ENCODE results near the gene PAH. TPM values are rescaled to one million over a fixed set of nuclear protein-coding genes. Genes with fewer than 3 reads are reported as not detected.

Gene PAH
- total and polyA plus RNA-seq, 10 of the 15 experiments (the other 5 are each of a cell fraction or from before 2014, with no cell fraction given), result 0.20 to 4.8 (median 0.55) TPM; not detected in 1

GRCh38 chr12:102879144-102879763 lies 37.8 kb downstream of the PAH start:
- Histone ChIP-seq H3K79me2 (ENCODE audit: control insufficient read depth, insufficient read depth, low read length) (no peaks in the 10 kb centered on the region), H2AFZ (ENCODE audit: control insufficient read depth, low read depth, low read length) (peak overlapping the region; percentile 68), H4K20me1 (ENCODE audit: control insufficient read depth, insufficient read depth) (no peaks in the 10 kb centered on the region), H3K4me1 (ENCODE audit: control insufficient read depth, insufficient read depth, low read length) (no peaks in the 10 kb centered on the region; the same call in 1 of the 2 replicates), H3K9me3 (replicated peaks; ENCODE audit: control insufficient read depth, insufficient read depth, low read length) (no peaks in the 10 kb centered on the region), H3K4me2 (ENCODE audit: control insufficient read depth, insufficient read depth) (peak overlapping the region; percentile 30; the same call in 1 of the 2 replicates), H3K9ac (ENCODE audit: control insufficient read depth, insufficient read depth, low read length) (no peak overlapping the region), H3K27ac (ENCODE audit: control insufficient read depth, insufficient read depth) (no peak overlapping the region), H3K4me3 (no peak overlapping the region), H3K27me3 (replicated peaks in 1 of 2; ENCODE audit: control insufficient read depth in 2 of 2, insufficient read depth in 2 of 2, low read length in 1 of 2) (no peaks in the 10 kb centered on the region), H3K36me3 (ENCODE audit: control insufficient read depth in 2 of 2, insufficient read depth in 2 of 2, low read length in 1 of 2) (no peaks in the 10 kb centered on the region)
- intact Hi-C loops (cut with micrococcal nuclease; ENCODE audit: unreplicated experiment), result no loop called here
- ChIA-PET POLR2A (no interaction called here), RAD21 (ENCODE audit: unreplicated experiment) (interaction anchor here (0.7 to 1.6 kb wide), 17 partner anchors 14 to 941 kb away, joined by 3 to 8 read pairs (median 4); no protein-coding TSS in a partner anchor), SMC1A (ENCODE audit: uncharacterized antibody, unreplicated experiment) (interaction anchor here (0.7 to 2.3 kb wide), 21 partner anchors 9 to 940 kb away, joined by 3 to 19 read pairs (median 4); no protein-coding TSS in a partner anchor), CTCF (interaction anchor here (0.6 to 2.3 kb wide), 36 partner anchors 8 to 1465 kb away, joined by 3 to 21 read pairs (median 4); no protein-coding TSS in a partner anchor)
- DNase-seq (ENCODE audit: low read depth, low spot score), result peak; percentile 51
- 9% methylated on average over 9 of the region's 9 CpGs for whole genome bisulfite sequencing (ENCODE audit: insufficient coverage, insufficient replicate concordance, low lambda C conversion rate, missing lambda C conversion rate)
- in situ Hi-C loops (cut with MboI), result no loop called here
- peak; percentile 88 for ATAC-seq
- FAIRE-seq, result peak; percentile 95
- no TSS peak for BruUV-seq (replicated peaks)
- TF ChIP-seq NR2F1 (conservative IDR thresholded peaks at IDR 0.05), result peak; percentile 35; the same call in 1 of the 2 replicates
- TF ChIP-seq ZBTB11 (CRISPR knock-in tag; IDR thresholded peaks at IDR 0.05), result no peak
- no peak for TF ChIP-seq CHD1 (IDR thresholded peaks at IDR 0.05; ENCODE audit: low read depth, low read length)
- 0 out of 2 replicates have a peak, but pooled peaks have one; percentile 17 for TF ChIP-seq DPF2 (IDR thresholded peaks at IDR 0.05)
- TF ChIP-seq BCL11A (IDR thresholded peaks at IDR 0.05; ENCODE audit: low read depth, low read length), result 0 out of 2 replicates have a peak, but pooled peaks have one; percentile 22
- TF ChIP-seq IKZF1 (conservative IDR thresholded peaks at IDR 0.05), result peak; percentile 37
- TF ChIP-seq ZNF384 (IDR thresholded peaks at IDR 0.05; ENCODE audit: borderline replicate concordance, low read depth, low read length), result no peak
- TF ChIP-seq YY1 (IDR thresholded peaks at IDR 0.05; ENCODE audit: low read depth, low read length), result 0 out of 2 replicates have a peak, but pooled peaks have one; percentile 44
- peak; percentile 84 for TF ChIP-seq PBX3 (IDR thresholded peaks at IDR 0.05; ENCODE audit: insufficient replicate concordance, low read depth, low read length)
- peak; percentile 44; the same call in 1 of the 2 replicates for TF ChIP-seq SMC3 (IDR thresholded peaks at IDR 0.05; ENCODE audit: borderline replicate concordance, low read length)
- TF ChIP-seq PKNOX1 (IDR thresholded peaks at IDR 0.05), result peak; percentile 86
- TF ChIP-seq BHLHE40 (IDR thresholded peaks at IDR 0.05; ENCODE audit: borderline replicate concordance in 1 of 2, low read depth in 2 of 2, low read length in 1 of 2), result peak; percentile 94 to 95
- no peak for TF ChIP-seq ASH2L (IDR thresholded peaks at IDR 0.05; ENCODE audit: borderline replicate concordance, low read depth)
- TF ChIP-seq IRF4 (IDR thresholded peaks at IDR 0.05; ENCODE audit: low read depth, low read length), result 0 out of 2 replicates have a peak, but pooled peaks have one; percentile 46
- no peak for TF ChIP-seq RB1 (IDR thresholded peaks at IDR 0.05; ENCODE audit: borderline replicate concordance)
- TF ChIP-seq ATF7 (IDR thresholded peaks at IDR 0.05; ENCODE audit: low read depth), result peak; percentile 43

All from GM12878 (cell line).